ENCODE data around the gene PGLYRP4.
"Not testable (repeated sequence)": the region's sequence is repeated elsewhere in the genome, so short reads cannot be mapped to it uniquely, and the experiment has no call there.

Gene PGLYRP4

DNA sequence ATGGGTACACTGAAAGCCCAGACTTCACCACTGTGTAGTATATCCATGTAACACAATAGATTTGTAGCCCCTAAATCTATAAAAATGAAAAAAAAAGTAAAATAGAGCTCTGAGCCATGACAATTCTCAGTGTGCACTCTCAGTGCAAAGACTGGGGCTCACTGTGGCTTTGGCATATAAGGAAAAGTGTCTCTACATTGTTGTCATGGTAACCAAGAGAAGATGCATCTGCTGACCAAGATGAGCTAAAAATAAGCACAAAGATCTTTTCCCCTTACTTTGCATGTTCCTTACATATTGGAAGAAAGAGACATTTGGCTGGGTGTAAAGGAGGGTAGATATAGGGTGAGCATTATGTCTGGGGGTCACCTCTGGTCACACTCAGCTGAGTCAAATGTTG is 12.0 kb downstream of the PGLYRP4 start:
- DNase-seq: no peak

DNA sequence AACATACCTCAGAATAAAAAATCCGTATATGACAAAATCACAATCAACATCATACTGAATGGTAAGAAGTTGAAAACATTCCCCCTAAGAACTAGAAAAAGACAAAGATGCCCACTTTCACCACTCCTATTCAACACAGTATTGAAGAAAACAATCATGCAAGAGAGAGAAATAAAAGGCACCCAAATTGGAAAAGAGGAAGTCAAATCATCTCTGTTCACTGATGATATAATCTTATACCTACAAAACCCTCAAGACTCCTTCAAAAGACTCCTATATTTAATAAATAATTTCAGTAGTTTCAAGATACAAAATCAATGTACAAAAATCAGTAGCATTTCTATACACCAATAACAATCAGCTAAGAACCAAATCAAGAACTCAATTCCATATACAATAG is 14.7 kb downstream of the PGLYRP4 start:
- no peak for DNase-seq

DNA sequence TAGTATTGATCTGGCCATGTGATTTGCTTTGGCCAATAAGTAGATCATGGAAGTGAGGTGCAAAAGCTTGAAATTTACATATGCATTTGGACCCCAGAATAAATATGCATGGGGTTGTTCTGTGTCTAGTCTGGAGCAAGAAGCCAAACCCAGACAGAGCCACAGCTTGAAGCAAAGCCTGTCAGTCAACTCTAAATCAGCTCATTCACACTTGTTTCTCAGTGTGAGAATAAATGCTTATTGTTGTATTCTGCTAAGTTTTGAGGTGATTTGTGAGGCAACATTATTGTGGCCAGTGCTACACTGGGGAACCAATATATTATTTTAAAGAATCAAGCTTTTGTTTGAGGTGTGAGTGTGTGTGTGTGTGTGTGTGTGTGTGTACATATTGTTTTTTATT is 23.7 kb downstream of the PGLYRP4 start:
- DNase-seq: no peak

DNA sequence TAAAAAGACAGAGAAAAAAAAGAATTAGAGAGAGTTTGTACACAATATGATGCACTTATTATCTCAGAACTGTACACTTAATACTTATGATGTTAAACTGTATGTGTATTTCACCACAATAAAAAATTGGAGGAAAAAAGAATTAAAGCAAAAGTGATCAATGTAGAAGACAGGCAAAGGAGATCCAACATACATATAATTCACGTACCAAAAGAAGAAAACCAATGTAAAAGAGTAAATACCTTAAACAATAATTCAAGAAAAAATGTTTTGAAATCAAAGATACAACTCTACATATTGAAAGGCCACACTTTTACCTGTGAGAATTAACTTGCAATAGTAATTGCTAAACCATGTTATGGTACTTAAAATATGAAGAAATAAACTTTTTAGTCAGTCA is 26.1 kb downstream of the PGLYRP4 start:
- no peak for DNase-seq

DNA sequence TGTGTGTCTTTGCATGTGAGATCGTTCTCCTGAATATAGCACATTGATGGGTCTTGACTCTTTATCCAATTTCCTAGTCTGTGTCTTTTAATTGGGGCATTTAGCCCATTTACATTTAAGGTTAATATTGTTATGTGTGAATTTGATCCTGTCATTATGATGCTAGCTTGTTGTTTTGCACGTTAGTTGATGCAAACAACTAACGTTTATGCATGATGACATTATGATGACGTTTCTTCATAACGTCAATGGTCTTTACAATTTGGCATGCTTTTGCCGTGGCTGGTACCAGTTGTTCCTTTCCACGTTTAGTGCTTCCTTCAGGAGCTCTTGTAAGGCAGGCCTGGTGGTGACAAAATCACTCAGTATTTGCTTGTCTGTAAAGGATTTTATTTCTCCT is 30.5 kb downstream of the PGLYRP4 start:
- DNase-seq: not testable (repeated sequence)

DNA sequence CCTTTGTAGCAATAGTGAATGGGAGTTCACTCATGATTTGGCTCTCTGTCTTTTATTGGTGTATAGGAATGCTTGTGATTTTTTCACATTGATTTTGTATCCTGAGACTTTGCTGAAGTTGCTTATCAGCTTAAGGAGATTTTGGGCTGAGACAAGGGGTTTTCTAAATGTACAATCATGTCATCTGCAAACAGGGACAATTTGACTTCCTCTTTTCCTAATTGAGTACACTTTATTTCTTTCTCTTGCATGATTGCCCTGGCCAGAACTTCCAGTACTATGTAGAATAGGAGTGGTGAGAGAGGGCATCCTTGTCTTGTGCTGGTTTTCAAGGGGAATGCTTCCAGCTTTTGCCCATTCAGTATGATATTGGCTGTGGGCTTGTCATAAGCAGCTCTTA is 32.6 kb downstream of the PGLYRP4 start:
- not testable (repeated sequence) for DNase-seq

DNA sequence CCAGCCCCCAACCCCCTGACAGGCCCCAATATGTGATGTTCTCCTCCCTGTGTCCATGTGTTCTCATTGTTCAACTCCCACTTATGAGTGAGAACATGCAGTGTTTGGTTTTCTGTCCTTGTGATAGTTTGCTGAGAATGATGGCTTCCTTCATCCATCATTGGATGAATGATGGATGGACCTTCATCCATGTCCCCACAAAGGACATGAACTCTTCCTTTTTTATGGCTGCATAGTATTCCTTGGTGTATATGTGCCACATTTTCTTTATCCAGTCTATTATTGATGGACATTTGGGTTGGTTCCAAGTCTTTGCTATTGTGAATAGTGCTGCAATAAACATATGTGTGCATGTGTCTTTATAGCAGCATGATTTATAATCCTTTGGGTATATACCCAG is 34.3 kb downstream of the PGLYRP4 start:
- DNase-seq: not testable (repeated sequence)

DNA sequence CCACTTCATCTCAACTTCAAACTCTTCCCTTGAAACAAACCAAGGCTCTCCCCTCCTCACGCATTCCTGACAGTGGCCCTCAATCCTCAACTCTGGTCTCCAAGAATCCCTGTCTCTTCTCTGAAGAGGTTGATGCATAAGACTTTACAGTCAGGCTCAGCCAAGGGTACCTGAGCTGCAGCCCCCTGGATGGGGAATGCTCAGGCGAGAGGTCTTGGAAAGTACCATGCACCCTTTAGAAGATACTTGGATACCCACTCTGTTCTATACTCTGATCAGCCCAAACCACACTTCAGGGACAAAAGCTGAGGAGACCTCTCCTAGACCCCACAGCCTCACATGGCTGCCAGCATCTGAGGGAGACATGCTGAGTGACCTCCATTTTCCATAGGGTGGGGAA is 35.4 kb downstream of the PGLYRP4 start:
- no peak for DNase-seq

DNA sequence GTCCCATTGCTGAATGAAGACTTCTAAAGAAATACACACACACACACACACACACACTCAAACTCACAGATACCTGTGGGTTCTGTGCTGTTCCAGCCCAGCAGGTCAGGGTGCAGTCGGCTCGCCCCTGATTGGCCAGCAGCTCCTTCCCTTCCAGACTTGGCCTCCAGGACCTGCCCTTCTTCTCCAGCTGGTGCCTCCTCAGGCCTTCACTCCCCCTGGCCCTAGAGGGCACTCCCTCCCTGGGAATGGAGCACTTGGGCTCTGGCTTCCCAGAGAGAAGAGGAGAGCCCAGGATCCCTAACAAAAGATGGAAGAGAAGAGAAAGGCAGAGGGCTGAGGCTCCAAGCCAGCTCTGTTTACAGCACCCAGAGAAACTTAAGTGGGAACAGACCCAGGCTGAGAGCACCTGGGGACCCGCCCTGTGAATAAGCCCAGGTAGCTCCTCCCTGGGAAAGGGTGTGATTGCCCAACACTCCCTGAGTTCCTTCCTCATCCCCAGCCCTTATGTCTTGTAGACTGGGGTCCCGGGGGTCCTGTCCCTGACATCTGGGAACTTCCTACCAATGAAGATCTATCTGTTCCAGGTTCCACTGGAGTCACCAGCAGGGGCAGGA is 36.0 kb downstream of the PGLYRP4 start, which contains the start of gene PGLYRP3:
PGLYRP3 (minus strand) TSS at position 383 of the 617 bp plus-strand sequence. CDS start 2,287 bp downstream, outside the sequence.
- DNase-seq: peak; percentile 27

DNA sequence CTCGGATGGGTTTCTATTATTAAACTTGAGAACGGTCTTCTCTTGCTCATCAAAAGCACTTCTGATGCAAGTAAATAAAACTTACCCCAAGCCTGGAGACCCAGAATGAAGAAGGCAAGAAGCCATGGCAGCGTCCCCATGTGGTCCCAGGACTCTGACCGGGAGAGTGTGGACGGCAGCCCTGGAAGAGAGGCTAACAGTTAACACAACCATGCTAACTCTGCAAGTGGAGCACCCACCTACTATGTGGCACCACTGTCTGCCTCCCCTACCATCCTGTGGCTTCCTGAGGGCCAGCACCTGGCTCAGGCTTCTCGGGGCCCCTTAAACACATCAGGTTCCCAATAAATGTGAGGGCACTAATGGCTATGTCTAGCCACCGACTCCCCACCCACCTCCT is 38.1 kb downstream of the PGLYRP4 start:
- no peak for DNase-seq

DNA sequence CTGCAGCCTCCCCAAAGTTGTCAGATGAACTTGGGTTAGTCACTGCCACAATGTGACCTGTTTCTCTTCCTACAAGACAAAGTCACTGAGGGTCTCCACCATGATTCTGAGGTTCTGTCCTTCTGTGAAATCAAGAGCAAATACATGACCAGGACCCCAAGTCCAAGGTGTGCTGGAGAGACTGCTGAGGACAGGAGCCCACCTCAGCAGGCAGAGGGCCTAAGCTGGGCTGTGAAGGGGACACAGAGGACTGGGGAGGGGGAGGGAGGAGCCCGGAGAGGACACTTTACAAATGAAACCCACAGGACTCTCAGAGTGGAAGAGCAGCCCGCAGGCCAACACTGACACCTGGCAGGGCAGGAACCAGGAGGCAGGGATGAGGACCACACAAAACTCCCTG is 39.2 kb downstream of the PGLYRP4 start:
- no peak for DNase-seq

DNA sequence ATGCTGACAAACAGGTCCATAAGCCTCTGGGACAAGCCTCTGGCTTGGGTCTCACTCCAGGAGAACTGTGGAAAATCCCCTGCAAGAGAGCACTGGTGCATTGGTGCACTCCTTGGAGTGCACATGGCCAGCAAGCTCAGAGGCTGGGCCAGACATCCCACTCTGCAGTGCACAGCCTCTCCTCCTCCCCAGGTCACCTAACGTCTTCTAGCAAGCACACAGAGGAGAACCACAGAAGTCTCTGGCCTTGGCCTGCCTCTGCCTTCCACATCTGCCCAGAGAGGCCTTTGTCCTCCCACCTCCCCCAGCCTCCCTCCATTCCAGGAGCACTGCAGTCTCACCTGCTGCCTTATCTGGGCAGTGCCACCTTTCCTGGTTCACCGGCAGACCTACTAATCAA is 40.1 kb downstream of the PGLYRP4 start:
- no peak for DNase-seq

DNA sequence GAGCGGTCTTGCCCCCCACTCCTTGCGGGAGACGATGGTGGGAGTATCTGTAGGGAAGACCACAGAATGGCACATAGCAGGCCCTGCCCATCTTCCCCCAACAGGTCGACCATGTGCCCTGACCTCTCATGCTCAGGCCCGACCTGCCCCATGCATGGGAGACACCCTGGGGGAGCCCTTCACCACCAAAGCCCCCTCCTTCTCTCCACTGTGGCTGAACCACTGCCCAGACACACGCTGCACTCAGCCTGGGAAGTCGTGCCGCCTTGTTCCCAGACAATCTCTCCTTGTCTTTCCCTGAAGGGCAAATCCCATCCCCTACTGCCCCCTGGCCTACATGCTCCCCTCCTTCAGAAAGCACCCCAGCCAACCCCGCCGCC is 41.4 kb downstream of the PGLYRP4 start:
- no peak for DNase-seq

DNA sequence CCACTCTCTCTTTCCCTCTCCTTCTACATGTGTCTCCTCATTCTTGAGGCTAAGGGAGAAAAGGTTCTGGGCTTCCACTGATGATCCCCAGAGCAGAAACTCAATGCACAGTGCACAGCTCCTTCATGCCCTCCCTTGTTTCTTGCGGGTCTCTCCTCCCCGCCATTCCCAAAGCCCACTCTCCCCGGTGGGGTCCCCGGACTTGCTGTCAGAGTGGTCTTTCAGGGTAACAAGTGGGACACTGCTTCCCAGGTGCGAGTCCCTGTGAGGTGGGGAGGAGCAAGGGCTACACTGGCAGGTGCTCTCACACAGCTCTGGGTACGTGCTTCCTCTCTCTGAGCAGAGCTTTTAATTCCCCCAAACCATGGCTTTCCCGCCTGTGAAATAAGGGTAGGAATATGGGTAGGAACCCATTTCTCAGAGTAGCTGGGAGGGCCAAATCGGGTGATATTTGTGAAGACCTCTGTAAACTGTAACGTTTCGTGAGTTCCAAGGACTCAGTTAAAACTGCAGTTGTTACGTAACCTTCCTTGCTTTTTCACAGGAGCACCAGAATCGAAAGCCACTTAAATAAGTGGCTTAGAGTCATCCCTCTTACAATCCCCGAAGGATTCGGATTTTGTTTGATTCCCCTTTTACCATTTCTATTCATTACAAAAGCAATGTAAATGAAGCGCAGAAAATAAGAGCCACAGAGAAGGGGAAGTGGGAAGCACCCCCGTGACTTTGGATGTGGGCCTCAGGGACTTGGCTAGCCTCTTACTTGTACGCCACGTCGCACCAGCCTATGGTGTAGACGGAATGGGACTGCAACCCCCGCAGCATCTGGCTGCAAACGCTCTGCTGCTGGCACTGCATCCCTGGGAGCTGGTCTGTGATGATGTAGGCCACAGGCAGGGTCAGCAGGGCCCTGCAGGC is 42.1 kb downstream of the PGLYRP4 start:
- no peak for DNase-seq

DNA sequence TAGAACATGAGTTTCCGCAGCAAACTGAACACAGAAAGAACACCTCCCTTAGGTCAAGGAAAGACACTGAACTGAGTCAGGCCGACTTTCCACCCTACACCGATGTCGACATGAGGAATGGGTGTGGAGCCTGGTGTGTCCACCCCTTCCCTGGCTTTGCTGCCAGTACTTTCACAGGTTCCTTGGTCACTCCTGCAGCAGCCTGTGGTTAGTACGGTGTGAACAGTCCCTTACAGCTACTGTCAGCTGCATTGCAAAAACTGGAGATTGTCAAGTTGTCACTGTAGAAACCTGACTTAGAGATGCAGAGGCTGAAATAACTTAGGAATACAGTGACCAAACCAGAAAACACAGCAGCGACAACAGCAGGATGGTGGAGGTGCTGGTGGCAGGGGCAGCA is 43.0 kb downstream of the PGLYRP4 start:
- DNase-seq: no peak

DNA sequence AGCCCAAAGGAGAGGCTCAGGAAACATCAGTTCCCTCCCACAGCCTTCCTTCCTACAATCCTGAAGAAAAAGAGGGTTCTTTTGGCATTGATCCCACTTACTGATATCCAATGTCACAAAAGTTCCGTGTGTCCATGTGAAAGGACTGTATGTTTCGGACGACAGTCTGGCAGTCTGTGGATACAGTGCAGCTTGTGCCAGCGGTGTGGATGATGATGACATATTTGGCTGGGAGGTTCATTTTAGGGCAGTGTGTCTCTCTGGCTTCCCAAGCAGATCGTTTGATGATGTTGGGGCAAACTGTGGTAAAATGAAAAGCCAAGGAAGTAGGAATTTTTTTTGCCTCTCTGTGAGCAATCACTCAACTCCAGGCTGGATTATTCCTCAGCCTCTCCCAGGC is 46.3 kb downstream of the PGLYRP4 start:
- no peak for DNase-seq

DNA sequence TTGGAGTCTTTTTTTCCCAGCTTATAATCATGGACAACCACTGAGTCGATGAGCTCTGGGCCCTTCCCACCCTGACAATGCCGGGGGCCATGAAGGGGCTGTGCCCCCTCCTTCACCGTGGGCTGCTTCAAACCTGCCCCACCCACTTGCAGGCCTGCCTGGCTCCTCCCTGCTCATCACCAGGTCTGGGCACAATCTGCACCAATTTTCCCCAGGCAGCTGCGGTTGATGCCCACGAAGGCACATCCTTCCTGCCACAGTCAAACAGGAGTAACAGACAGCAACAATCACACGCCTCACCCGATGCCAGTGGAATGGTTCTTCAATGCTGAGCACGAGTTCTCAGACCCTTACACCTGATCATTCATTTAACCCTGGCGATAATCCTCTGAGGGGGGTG is 54.8 kb downstream of the PGLYRP4 start:
- no peak for DNase-seq

DNA sequence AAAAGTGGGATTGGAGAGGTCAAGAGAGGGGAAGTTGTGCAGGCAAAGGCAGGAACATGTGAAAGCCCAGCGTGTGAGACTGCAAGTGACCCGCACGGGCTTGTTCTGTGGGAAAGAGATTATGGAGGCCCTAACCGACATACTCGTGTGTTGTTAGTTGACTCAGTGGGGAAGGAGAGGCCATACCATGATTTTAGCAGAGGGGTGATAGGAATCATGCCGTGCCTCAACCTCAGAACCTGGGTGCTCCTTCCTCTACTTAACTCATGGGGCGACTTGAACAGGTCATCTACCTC is 55.2 kb downstream of the PGLYRP4 start:
- DNase-seq: no peak

DNA sequence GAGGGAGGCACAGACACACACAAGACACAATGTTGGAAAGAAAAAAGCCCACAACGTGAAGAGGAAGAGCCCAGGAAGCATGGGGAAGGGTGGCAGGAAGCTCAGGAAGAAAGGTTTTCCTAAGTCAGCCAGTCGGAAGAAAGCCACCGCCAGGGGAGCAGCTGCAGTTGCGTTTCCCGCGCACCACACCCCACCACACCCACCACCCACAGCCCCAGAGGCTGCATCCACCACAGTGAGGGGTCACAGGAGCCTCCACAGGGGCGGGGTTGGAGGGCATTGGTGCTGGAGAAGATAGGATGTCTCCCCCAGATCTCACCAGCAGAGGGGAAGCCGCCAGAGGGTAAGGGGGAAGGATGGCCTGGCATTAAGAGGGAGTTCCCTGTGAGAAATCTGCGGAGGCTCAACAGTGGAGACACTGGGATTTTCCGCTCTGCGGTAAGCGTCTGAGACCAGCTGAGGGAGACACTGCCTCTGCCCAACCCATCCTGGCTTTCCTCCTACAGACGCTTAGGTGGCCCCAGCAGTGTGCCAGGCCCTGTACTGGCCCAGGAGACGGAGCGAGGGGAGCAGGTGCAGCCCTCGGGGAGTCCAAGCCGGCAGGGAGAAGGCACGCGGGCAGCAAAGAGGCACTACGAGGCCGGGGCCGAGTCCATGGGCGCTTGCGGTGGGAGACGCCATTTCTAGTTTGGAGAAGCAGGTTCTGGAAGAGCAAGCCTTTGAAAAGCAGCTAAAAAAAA is 55.7 kb downstream of the PGLYRP4 start:
- no peak for DNase-seq

DNA sequence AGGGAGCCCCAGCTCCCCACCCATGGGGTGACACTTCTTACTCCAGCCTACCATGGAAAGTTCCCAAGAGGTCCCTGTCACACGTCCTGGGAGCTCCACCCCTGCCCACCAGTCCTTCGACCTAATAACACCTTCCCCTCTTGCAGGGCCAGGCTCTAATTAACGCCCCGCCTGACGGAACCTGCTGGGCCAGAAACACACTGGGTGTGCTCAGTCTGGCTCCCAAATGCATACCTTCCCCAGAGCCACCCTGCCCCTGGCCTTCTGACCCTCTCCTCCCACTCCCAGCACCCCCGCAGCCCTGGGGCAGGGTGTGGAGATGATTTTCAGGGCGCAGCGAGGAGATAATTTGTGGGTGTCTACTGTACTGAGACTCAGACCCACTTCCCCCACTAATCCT is 56.5 kb downstream of the PGLYRP4 start:
- DNase-seq: no peak

DNA sequence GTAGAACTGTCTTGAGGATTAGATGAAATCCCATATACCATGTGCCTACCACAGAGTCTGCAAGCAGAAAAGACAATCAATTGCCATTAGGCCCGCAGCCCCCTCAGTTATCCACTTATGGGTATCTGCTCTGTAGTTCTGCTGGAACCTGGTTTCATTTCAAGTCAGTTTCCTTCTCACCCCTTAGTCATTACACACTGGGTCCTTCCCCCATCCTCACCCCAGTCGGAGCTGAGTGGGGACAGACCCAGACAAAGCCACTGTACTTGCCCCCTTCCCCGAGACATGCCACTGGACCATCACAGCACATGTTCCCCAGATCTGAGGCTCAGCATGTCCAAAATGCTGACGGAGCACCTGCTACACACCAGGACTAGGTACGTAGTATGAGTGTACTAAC is 57.1 kb downstream of the PGLYRP4 start:
- DNase-seq: no peak

DNA sequence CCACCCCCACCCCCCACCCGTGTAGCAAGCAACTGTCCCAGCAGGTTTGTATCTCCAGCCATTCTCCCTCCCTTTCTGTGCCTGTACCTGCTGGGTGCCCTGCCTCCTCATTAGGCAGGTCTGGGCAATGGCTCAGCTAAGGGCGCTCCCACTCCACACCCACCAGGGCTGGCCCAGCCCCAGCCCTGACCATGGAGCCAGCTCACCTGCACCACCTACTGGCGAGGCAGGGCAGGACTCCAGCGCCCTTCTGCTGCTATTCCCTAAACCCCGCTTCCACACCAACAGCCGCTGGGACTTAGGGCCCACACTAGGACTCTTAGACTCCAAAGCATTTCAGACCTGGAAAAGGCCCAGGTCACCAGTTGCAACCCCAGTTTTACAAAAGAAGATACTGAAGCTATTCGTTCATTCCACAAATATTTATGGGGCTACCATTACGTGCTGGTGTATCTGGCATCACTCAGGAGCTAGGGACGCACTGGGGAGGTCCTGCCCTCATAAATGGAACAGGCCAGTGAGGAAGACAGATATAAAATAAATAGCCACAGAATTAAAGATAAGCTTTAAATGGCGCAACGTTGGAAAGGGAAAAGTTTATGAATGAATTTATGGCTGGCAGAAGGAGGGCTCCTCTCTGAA is 59.9 kb downstream of the PGLYRP4 start:
- DNase-seq: peak; percentile 76

Measured in NCI-H82 (cell line).